WTC11 (cell line): Measurements from ENCODE around the gene AVPR2. TPM values are rescaled to one million over a fixed set of nuclear protein-coding genes. Genes with fewer than 3 reads are reported as not detected.

Source experiments
- ATAC-seq: fragments of 200-7000 bp; cut with Tn5 transposase; 2 replicates; pipeline ENCODE4 v1.10.0; 2021; ENCODE audit warnings: mild to moderate bottlenecking, moderate library complexity
- CTCF ChIA-PET: fragments of 300-600 bp; sonication (Branson Sonifier 250); formaldehyde crosslinking; loops from one replicate; lab custom pipeline; 2021; ENCODE audit warnings: antibody characterized with exemption; lab: Charles Lee
- POLR2A ChIA-PET: fragments of 350-600 bp; sonication (Branson Sonifier 250); formaldehyde crosslinking; loops from one replicate; lab custom pipeline; 2021; ENCODE audit warnings: antibody characterized with exemption; lab: Charles Lee
- DNase-seq: peaks from one replicate; pipeline ENCODE4 v3.0.0; 2021; ENCODE audit warnings: low spot score
- H3K27ac Mint-ChIP-seq: 2 replicates; pipeline ENCODE4 v1.8.0; 2021; ENCODE audit warnings: mixed read lengths
- H3K27me3 Mint-ChIP-seq: 2 replicates; pipeline ENCODE4 v1.8.0; 2021; ENCODE audit warnings: low read depth, mild to moderate bottlenecking, moderate library complexity, mixed read lengths
- H3K36me3 Mint-ChIP-seq: 2 replicates; pipeline ENCODE4 v1.8.0; 2021; ENCODE audit warnings: mixed read lengths
- H3K4me1 Mint-ChIP-seq: 2 replicates; pipeline ENCODE4 v1.8.0; 2022; ENCODE audit warnings: mixed read lengths
- H3K4me3 Mint-ChIP-seq: 2 replicates; pipeline ENCODE4 v1.8.0; 2021; ENCODE audit warnings: mild to moderate bottlenecking, moderate library complexity, mixed read lengths
- H3K9me3 Mint-ChIP-seq: 2 replicates; pipeline ENCODE4 v1.8.0; 2021; ENCODE audit warnings: mixed read lengths
- ATF6 ChIP-seq: sonication (generic); formaldehyde crosslinking; IDR thresholded peaks from 2 replicates; pipeline ENCODE4 v1.8.1; 2023; ENCODE audit warnings: mild to moderate bottlenecking, missing genetic modification reagents
- CTCF ChIP-seq: fragments of 200-600 bp; IDR thresholded peaks from 2 replicates; pipeline ENCODE4 v1.8.0; 2022; ENCODE audit warnings: antibody characterized with exemption
- ETV6 ChIP-seq: sonication (generic); formaldehyde crosslinking; IDR thresholded peaks from 2 replicates; pipeline ENCODE4 v1.8.1; 2022; ENCODE audit warnings: mild to moderate bottlenecking, missing genetic modification reagents
- FOXJ3 ChIP-seq: sonication (generic); formaldehyde crosslinking; IDR thresholded peaks from 2 replicates; pipeline ENCODE4 v1.9.0; 2021; ENCODE audit warnings: missing genetic modification reagents, mild to moderate bottlenecking, borderline replicate concordance
- FOXP1 ChIP-seq: sonication (generic); formaldehyde crosslinking; IDR thresholded peaks from 2 replicates; pipeline ENCODE4 v1.8.0; 2022; ENCODE audit warnings: missing genetic modification reagents, mild to moderate bottlenecking, moderate library complexity, borderline replicate concordance
- GRHL2 ChIP-seq: fragments of 250-450 bp; sonication (Bioruptor Pico); IDR thresholded peaks from 2 replicates; pipeline ENCODE4 v1.8.0; 2022; ENCODE audit warnings: mild to moderate bottlenecking, moderate library complexity; ENCODE audit not compliant: insufficient replicate concordance, severe bottlenecking
- MLX ChIP-seq: sonication (generic); formaldehyde crosslinking; IDR thresholded peaks from 2 replicates; pipeline ENCODE4 v1.8.1; 2023; ENCODE audit warnings: mild to moderate bottlenecking, missing genetic modification reagents, moderate library complexity
- NR3C1 ChIP-seq: sonication (generic); formaldehyde crosslinking; conservative IDR thresholded peaks from 2 replicates; pipeline ENCODE4 v1.8.1; 2023; ENCODE audit warnings: low read depth, mild to moderate bottlenecking, missing genetic modification reagents
- PREB ChIP-seq: sonication (generic); formaldehyde crosslinking; IDR thresholded peaks from 2 replicates; pipeline ENCODE4 v1.8.1; 2022; ENCODE audit warnings: mild to moderate bottlenecking, missing genetic modification reagents, moderate library complexity, borderline replicate concordance
- PRRX2 ChIP-seq: fragments of 250-450 bp; sonication (Bioruptor Pico); IDR thresholded peaks from 2 replicates; pipeline ENCODE4 v1.8.0; 2021; ENCODE audit warnings: mild to moderate bottlenecking
- TEAD4 ChIP-seq: sonication (generic); formaldehyde crosslinking; IDR thresholded peaks from 2 replicates; pipeline ENCODE4 v1.8.0; 2022; ENCODE audit warnings: mild to moderate bottlenecking, missing genetic modification reagents
- ZMAT4 ChIP-seq: fragments of 250-450 bp; sonication (Bioruptor Pico); IDR thresholded peaks from 2 replicates; pipeline ENCODE4 v1.9.0; 2021; ENCODE audit warnings: mild to moderate bottlenecking
- ZNF232 ChIP-seq: sonication (generic); formaldehyde crosslinking; IDR thresholded peaks from 2 replicates; pipeline ENCODE4 v1.8.0; 2022; ENCODE audit warnings: mild to moderate bottlenecking, missing genetic modification reagents
- ZNF281 ChIP-seq: sonication (generic); formaldehyde crosslinking; IDR thresholded peaks from 2 replicates; pipeline ENCODE4 v1.8.0; 2023; ENCODE audit warnings: mild to moderate bottlenecking, missing genetic modification reagents
- ZNF317 ChIP-seq: sonication (generic); formaldehyde crosslinking; IDR thresholded peaks from 2 replicates; pipeline ENCODE4 v1.8.1; 2023; ENCODE audit warnings: low read depth, mild to moderate bottlenecking, moderate library complexity, missing genetic modification reagents, borderline replicate concordance
- ZNF416 ChIP-seq: fragments of 250-450 bp; sonication (Bioruptor Pico); IDR thresholded peaks from 2 replicates; pipeline ENCODE4 v1.9.0; 2021; ENCODE audit warnings: mild to moderate bottlenecking, inconsistent platforms
- ZNF423 ChIP-seq: fragments of 250-450 bp; sonication (Bioruptor Pico); IDR thresholded peaks from 2 replicates; pipeline ENCODE4 v2.1.2; 2022; ENCODE audit warnings: mild to moderate bottlenecking, moderate library complexity
- total RNA-seq: library from RNA; stranded (reverse); gene quantifications from 3 replicates; pipeline ENCODE4 v1.2.3, GENCODE V29; 2021

Gene AVPR2
- total RNA-seq, 1 experiment from 2014 or later: 0.11 TPM

- Mint-ChIP-seq H3K27me3 (no peaks in the 10 kb centered on the region), H3K36me3 (0 out of 2 replicates have a peak, but pooled peaks cover 6% of the 10 kb centered on the region), H3K4me3 (peak overlapping the region; percentile 86; the same call in 1 of the 2 replicates), H3K9me3 (no peaks in the 10 kb centered on the region), H3K4me1 (peaks cover 28% of the 10 kb centered on the region), H3K27ac (no peak overlapping the region)
- TF ChIP-seq CTCF (no peak), ZNF423 (CRISPR knock-in tag) (no peak), GRHL2 (no peak), ZMAT4 (CRISPR knock-in tag) (no peak), ZNF281 (no peak)
- ATAC-seq: no peak
- POLR2A ChIA-PET: interaction anchor here (0.6 kb wide), 1 partner anchor 21 kb away, joined by 6 read pairs; no protein-coding TSS in a partner anchor
- DNase-seq: no peak
- CTCF ChIA-PET: interaction anchor here (0.7 to 6.9 kb wide), 7 partner anchors 11 to 130 kb away, joined by 3 to 116 read pairs (median 4); partner anchors contain the start of genes IDH3G, NAA10, RENBP and SSR4
Observed at GRCh38 chrX:153924149-153924861, 19.8 kb downstream of the AVPR2 start.

GRCh38 chrX:153925387-153925738, 20.9 kb downstream of the AVPR2 start:
- H3K27ac Mint-ChIP-seq: peak overlapping the region; percentile 87
- peaks cover 28% of the 10 kb centered on the region for H3K4me1 Mint-ChIP-seq
- H3K27me3 Mint-ChIP-seq: no peaks in the 10 kb centered on the region
- CTCF ChIA-PET: interaction anchor here (0.5 to 6.9 kb wide), 12 partner anchors 10 to 199 kb away, joined by 3 to 116 read pairs (median 4); partner anchors contain the start of genes NAA10 and RENBP
- POLR2A ChIA-PET: interaction anchor here (0.6 to 1.7 kb wide), 6 partner anchors 20 to 241 kb away, joined by 3 to 4 read pairs (median 3); no protein-coding TSS in a partner anchor
- no peak for DNase-seq
- peak overlapping the region; percentile 86 for H3K4me3 Mint-ChIP-seq
- H3K9me3 Mint-ChIP-seq: no peaks in the 10 kb centered on the region
- TF ChIP-seq ATF6 (CRISPR knock-in tag) (no peak), ZNF423 (CRISPR knock-in tag) (no peak), FOXJ3 (no peak), PREB (no peak), ZNF317 (no peak), ZNF232 (no peak), TEAD4 (CRISPR knock-in tag) (no peak), MLX (CRISPR knock-in tag) (no peak), ETV6 (CRISPR knock-in tag) (no peak), ZNF416 (CRISPR knock-in tag) (no peak), NR3C1 (no peak), PRRX2 (no peak), FOXP1 (no peak)
- no peaks in the 10 kb centered on the region for H3K36me3 Mint-ChIP-seq
- no peak for ATAC-seq
